GM10266 (cell line): ENCODE data around the gene FKBP5.
"Not testable (repeated sequence)": the region's sequence is repeated elsewhere in the genome, so short reads cannot be mapped to it uniquely, and the experiment has no call there.

ENCODE experiments used
- DNase-seq: peaks from one replicate; pipeline ENCODE4 v3.0.0; 2012; ENCODE audit errors: extremely low spot score
- TF ChIP-seq, protein P1 (sequence below): IDR thresholded peaks from 2 replicates; pipeline ENCODE4 v1.5.1; 2012; ENCODE audit warnings: mild to moderate bottlenecking, low read depth; ENCODE audit not compliant: control insufficient read depth, insufficient read depth; ENCODE audit errors: missing control alignments

FKBP5 gene

DNA sequence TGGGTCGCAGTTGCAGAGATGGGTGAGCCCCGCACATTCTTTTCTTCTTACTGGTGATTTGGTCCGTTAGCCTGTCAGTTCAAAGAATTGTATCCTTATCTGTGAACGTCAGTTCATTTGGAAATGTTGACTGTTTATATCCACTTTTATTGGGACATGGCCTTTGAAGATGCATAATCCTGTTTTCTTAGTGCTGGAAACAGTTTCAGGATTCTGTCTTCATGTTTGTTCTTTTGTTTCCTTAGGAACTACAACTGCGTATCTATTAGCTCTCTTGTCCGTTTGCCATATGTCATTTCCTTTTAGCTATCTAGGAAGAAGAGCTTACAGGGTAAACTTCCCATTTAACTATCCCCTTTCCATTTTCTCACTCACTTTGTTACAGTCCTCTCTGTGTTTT, 141.0 kb downstream of the FKBP5 start:
- DNase-seq, result no peak
- TF ChIP-seq, protein P1, sequence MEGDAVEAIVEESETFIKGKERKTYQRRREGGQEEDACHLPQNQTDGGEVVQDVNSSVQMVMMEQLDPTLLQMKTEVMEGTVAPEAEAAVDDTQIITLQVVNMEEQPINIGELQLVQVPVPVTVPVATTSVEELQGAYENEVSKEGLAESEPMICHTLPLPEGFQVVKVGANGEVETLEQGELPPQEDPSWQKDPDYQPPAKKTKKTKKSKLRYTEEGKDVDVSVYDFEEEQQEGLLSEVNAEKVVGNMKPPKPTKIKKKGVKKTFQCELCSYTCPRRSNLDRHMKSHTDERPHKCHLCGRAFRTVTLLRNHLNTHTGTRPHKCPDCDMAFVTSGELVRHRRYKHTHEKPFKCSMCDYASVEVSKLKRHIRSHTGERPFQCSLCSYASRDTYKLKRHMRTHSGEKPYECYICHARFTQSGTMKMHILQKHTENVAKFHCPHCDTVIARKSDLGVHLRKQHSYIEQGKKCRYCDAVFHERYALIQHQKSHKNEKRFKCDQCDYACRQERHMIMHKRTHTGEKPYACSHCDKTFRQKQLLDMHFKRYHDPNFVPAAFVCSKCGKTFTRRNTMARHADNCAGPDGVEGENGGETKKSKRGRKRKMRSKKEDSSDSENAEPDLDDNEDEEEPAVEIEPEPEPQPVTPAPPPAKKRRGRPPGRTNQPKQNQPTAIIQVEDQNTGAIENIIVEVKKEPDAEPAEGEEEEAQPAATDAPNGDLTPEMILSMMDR, result no peak

- TF ChIP-seq, protein P1, result no peak
- DNase-seq, result no peak
Measured at GRCh38 chr6:35544769-35545361, 143.8 kb downstream of the FKBP5 start.

DNA sequence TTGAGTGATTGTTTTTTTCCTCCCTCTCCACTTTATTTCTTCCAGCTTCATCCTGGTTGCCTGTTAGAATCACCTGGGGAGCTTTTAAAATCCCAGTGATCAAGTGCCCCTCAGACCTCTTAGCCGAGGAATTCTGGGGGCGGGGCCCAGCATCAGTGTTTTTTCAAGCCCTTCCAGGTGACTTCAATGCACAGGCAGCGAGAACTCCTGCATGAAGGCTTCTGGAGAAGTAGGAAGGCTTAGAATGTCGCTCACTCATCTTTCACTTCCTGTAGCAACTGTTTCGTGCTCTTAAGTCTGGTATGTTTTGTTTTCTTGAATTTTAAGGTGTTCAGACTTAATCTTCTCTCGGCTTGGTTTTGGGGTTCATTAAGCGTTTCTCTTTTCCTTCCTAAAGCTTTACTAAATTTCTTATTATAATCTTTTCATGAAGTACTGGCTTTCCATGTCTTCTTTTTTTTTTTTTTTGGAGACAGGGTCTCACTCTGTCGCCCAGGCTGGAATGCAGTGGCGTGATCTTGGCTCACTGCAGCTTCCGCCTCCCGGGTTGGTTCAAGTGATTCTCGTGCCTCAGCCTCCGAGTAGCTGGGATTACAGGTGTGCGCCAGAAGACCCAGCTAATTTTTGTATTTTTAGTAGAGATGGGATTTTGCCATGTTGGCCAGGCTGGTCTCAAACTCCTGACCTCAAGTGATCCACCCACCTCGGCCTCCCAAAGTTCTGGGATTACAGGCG, 145.1 kb downstream of the FKBP5 start:
- DNase-seq, result no peak
- TF ChIP-seq, protein P1, result no peak

GRCh38 chr6:35541836-35542235, 146.9 kb downstream of the FKBP5 start:
- DNase-seq, result no peak
- TF ChIP-seq, protein P1, result no peak

- TF ChIP-seq, protein P1, result no peak
- no peak for DNase-seq
Measured at GRCh38 chr6:35539223-35539622, 149.5 kb downstream of the FKBP5 start.

GRCh38 chr6:35535847-35536246, 152.9 kb downstream of the FKBP5 start:
- not testable (repeated sequence) for DNase-seq

- TF ChIP-seq, protein P1, result no peak
Measured at GRCh38 chr6:35534407-35535170, 154.1 kb downstream of the FKBP5 start.

More at GRCh38 chr6:35534407-35535170, 154.1 kb downstream of the FKBP5 start:
- DNase-seq, result no peak
